Gastrocnemius medialis (tissue), 4 donors: ENCODE measurements around the gene NDUFS4. TPM values are rescaled to one million over a fixed set of nuclear protein-coding genes. Genes with fewer than 3 reads are reported as not detected.

ENCODE experiments used
- ATAC-seq, 2 donors: fragments of 150-250 bp; one replicate each; pipeline ENCODE4 v1.9.1; 2016
- DNase-seq, 2 donors: peaks; one replicate each; pipeline ENCODE4 v3.0.0-alpha.2; 2019
- H3K27ac ChIP-seq, 4 donors: fragments of 200-600 bp; sonication (generic); 1 replicate in 1 of 4; 2 replicates in 3 of 4; pipeline ENCODE4 v1.5.1; 2016 to 2018; ENCODE audit warnings: mild to moderate bottlenecking in 2 of 4, moderate library complexity in 1 of 4
- H3K27me3 ChIP-seq, 3 donors: fragments of 200-600 bp; sonication (generic) in 2 of 3; 1 replicate in 1 of 3; 2 replicates in 2 of 3; pipeline versions ENCODE4 v1.5.1 to v1.6.0; 2016 to 2019; ENCODE audit warnings: mild to moderate bottlenecking in 1 of 3, moderate library complexity in 1 of 3
- H3K36me3 ChIP-seq, 2 donors: fragments of 200-600 bp; sonication (generic) in 1 of 2; one replicate each; pipeline ENCODE4 v1.5.1; 2017 to 2018
- H3K4me1 ChIP-seq, 2 donors: fragments of 200-600 bp; sonication (generic) in 1 of 2; one replicate each; pipeline ENCODE4 v1.5.1; 2016 to 2017; ENCODE audit warnings: mild to moderate bottlenecking in 2 of 2
- H3K4me3 ChIP-seq, 4 donors: fragments of 200-600 bp; sonication (generic) in 3 of 4; 1 replicate in 1 of 4; 2 replicates in 3 of 4; pipeline ENCODE4 v1.5.1; 2016 to 2019; ENCODE audit warnings: mild to moderate bottlenecking in 2 of 4
- H3K9me3 ChIP-seq, 3 donors: fragments of 200-600 bp; sonication (generic) in 2 of 3; 1 replicate in 1 of 3; 2 replicates in 2 of 3; pipeline ENCODE4 v1.5.1; 2016 to 2019
- CTCF ChIP-seq, 5 experiments: fragments of 450-650 bp in 3 of 5; fragments of 200-600 bp in 2 of 5; sonication (generic) in 2 of 5; IDR thresholded peaks in 4 of 5; conservative IDR thresholded peaks in 1 of 5; 1 replicate in 4 of 5; 2 replicates in 1 of 5; pipeline ENCODE4 v1.5.1; 2016 to 2019; ENCODE audit warnings: antibody characterized with exemption in 5 of 5, mild to moderate bottlenecking in 3 of 5, moderate library complexity in 3 of 5
- POLR2A ChIP-seq, 2 donors: fragments of 450-650 bp; IDR thresholded peaks; one replicate each; pipeline ENCODE4 v1.6.1; 2017; ENCODE audit warnings: antibody characterized with exemption in 2 of 2, mild to moderate bottlenecking in 2 of 2, moderate library complexity in 2 of 2
- in situ Hi-C, 4 donors: fragments of 200-750 bp; cut with MboI; loops; one replicate each; pipeline versions ENCODE4 v1.15.0 to v1.8.0; 2017; ENCODE audit warnings: low sequenced_read_pairs in 4 of 4
- intact Hi-C: fragments of 100-400 bp; cut with DNase I; formaldehyde crosslinking; loops from one replicate; pipeline ENCODE4 v1.15.1; 2023; ENCODE audit warnings: low total_unique reads
- total RNA-seq, 4 donors: library from RNA; depleted of rRNA; stranded (reverse); fragments of >200 nt; gene quantifications; one replicate each; pipeline versions ENCODE4 v1.1.0 to v1.2.3, GENCODE V29; 2016

Gene NDUFS4
- total RNA-seq, 4 donors from 2014 or later = 116 to 170 (median 145) TPM

- intact Hi-C loops = no loop called here
- DNase-seq = no peak
- Histone ChIP-seq H3K36me3 (no peaks in the 10 kb centered on the region), H3K27ac (no peak overlapping the region), H3K4me1 (peaks cover 12 to 34% of the 10 kb centered on the region in 2 donors), H3K27me3 (no peaks in the 10 kb centered on the region), H3K4me3 (no peak overlapping the region), H3K9me3 (no peaks in the 10 kb centered on the region)
- in situ Hi-C loops = no loop called here
- ATAC-seq = no peak
- TF ChIP-seq POLR2A (IDR thresholded peaks at IDR 0.05) = no peak
- TF ChIP-seq CTCF (IDR thresholded peaks at IDR 0.05 in 4 of 5, conservative IDR thresholded peaks at IDR 0.05 in 1 of 5) = no peak
Measured at GRCh38 chr5:53613536-53613935, 53.1 kb downstream of the NDUFS4 start.

DNA sequence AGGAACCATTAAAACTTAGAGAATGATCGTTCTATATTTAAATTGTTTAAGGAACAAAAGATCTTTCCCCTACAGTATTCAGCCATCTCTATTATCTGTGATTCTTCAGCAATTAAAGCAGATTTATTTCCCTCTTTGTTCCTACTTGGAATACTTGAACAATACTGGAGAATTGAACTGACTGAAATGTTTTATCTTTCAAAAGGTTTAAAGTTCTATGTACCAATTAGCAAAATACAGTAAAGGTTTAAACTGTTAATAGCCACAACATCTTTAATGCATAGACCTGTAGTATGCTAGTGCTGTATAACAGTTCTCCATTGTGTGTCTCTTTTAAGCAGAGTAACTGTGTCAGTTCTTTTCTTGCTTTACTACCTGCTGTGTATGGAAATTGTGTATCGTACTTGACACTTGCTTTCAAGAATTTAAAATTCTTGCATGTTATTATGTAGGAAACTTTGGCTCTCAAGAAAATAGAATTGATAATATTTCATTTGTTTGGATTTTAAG is 54.0 kb downstream of the NDUFS4 start:
- no peak overlapping the region for H3K4me3 ChIP-seq
- peaks cover 11 to 34% of the 10 kb centered on the region in 2 donors for H3K4me1 ChIP-seq
- ATAC-seq = no peak
- no peaks in the 10 kb centered on the region for H3K36me3 ChIP-seq
- no peak for DNase-seq
- in situ Hi-C loops = no loop called here
- no peaks in the 10 kb centered on the region for H3K27me3 ChIP-seq
- TF ChIP-seq POLR2A (IDR thresholded peaks at IDR 0.05) (no peak), CTCF (IDR thresholded peaks at IDR 0.05 in 4 of 5, conservative IDR thresholded peaks at IDR 0.05 in 1 of 5) (no peak)
- intact Hi-C loops = no loop called here
- no peaks in the 10 kb centered on the region for H3K9me3 ChIP-seq
- no peak overlapping the region for H3K27ac ChIP-seq

GRCh38 chr5:53616939-53617549 is 56.6 kb downstream of the NDUFS4 start:
- Histone ChIP-seq H3K9me3 (no peaks in the 10 kb centered on the region), H3K27ac (no peak overlapping the region), H3K27me3 (no peaks in the 10 kb centered on the region), H3K4me1 (peaks cover 11 to 34% of the 10 kb centered on the region in 2 donors), H3K36me3 (no peaks in the 10 kb centered on the region), H3K4me3 (no peak overlapping the region)
- no peak for DNase-seq
- no peak for TF ChIP-seq CTCF (IDR thresholded peaks at IDR 0.05 in 4 of 5, conservative IDR thresholded peaks at IDR 0.05 in 1 of 5)
- TF ChIP-seq POLR2A (IDR thresholded peaks at IDR 0.05) = no peak
- in situ Hi-C loops = no loop called here
- intact Hi-C loops = no loop called here
- no peak for ATAC-seq

DNA sequence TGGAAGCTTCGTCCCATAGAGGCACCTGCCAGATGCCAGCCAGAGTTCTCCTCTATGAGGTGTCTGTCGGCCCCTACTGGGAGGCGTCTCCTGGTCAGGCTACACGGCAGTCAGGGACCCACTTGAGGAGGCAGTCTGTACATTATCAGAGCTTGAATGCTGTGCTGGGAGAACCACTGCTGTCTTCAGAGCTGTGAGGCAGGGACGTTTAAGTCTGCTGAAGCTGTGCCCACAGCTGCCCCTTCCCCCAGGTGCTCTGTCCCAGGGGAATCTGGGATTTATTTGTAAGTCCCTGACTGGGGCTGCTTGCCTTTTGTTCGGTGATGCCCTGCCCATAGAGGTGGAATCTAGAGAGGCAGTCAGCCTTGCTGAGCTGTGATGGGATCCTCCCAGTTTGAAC is 70.8 kb downstream of the NDUFS4 start:
- DNase-seq (no peak), ATAC-seq (no peak)
- Histone ChIP-seq H3K4me3 (no peak overlapping the region), H3K36me3 (no peaks in the 10 kb centered on the region), H3K9me3 (no peaks in the 10 kb centered on the region), H3K4me1 (peaks cover 0 to 5% of the 10 kb centered on the region in 2 donors), H3K27me3 (no peaks in the 10 kb centered on the region), H3K27ac (no peak overlapping the region)
- intact Hi-C loops = no loop called here
- TF ChIP-seq CTCF (IDR thresholded peaks at IDR 0.05 in 4 of 5, conservative IDR thresholded peaks at IDR 0.05 in 1 of 5) (no peak), POLR2A (IDR thresholded peaks at IDR 0.05) (no peak)
- in situ Hi-C loops = no loop called here

- Histone ChIP-seq H3K4me3 (no peak overlapping the region), H3K27ac (no peak overlapping the region), H3K4me1 (peaks cover 22 to 38% of the 10 kb centered on the region in 2 donors), H3K9me3 (no peaks in the 10 kb centered on the region), H3K36me3 (no peaks in the 10 kb centered on the region), H3K27me3 (no peaks in the 10 kb centered on the region)
- no peak for TF ChIP-seq CTCF (IDR thresholded peaks at IDR 0.05 in 4 of 5, conservative IDR thresholded peaks at IDR 0.05 in 1 of 5)
- TF ChIP-seq POLR2A (IDR thresholded peaks at IDR 0.05) = no peak
- in situ Hi-C loops (no loop called here), intact Hi-C loops (no loop called here)
- DNase-seq (no peak), ATAC-seq (no peak)
Measured at GRCh38 chr5:53642061-53642460, 81.6 kb downstream of the NDUFS4 start.
